ENCODE data around the gene SPOP. TPM values are rescaled to one million over a fixed set of nuclear protein-coding genes. Genes with fewer than 3 reads are reported as not detected.

SPOP gene
- total RNA-seq, 4 donors from 2014 or later, result 18.1 to 67.5 (median 36.5) TPM

GRCh38 chr17:49576088-49576916, 101.6 kb downstream of the SPOP start:
- WGBS, 2 donors, result 0 to 1% methylated on average over 4 to 18 of the region's 68 CpGs
- peaks cover 25 to 59% (median 28%) of the 10 kb centered on the region in 3 donors for H3K4me1 ChIP-seq
- peaks cover 0 to 45% (median 0%) of the 10 kb centered on the region in 4 donors for H3K27me3 ChIP-seq
- peak overlapping the region; percentile 45 to 78 (median 60) for H3K4me3 ChIP-seq
- intact Hi-C loops (cut with DNase I), result loop anchor here (10.0 kb wide), 2 partner anchors 198 to 418 kb away; partner anchors contain the start of gene DLX3
- peak overlapping the region; percentile 64 to 90 (median 80) for H3K27ac ChIP-seq
- DNase-seq, result no peak
- no peaks in the 10 kb centered on the region for H3K36me3 ChIP-seq
- H3K9me3 ChIP-seq, result no peaks in the 10 kb centered on the region
- TF ChIP-seq CTCF (IDR thresholded peaks at IDR 0.05) (no peak), POLR2A (IDR thresholded peaks at IDR 0.05) (no peak)

- Histone ChIP-seq H3K4me1 (peaks cover 25 to 59% (median 28%) of the 10 kb centered on the region in 3 donors), H3K36me3 (no peaks in the 10 kb centered on the region), H3K4me3 (peak within 1 kb of the TSS; percentile 45 to 78 (median 60)), H3K27ac (peak within 1 kb of the TSS; percentile 64 to 90 (median 80)), H3K27me3 (peaks cover 0 to 45% (median 0%) of the 10 kb centered on the region in 4 donors), H3K9me3 (no peaks in the 10 kb centered on the region)
- peak in 4 of 6 experiments; percentile 79 to 89 (median 86) for TF ChIP-seq CTCF (IDR thresholded peaks at IDR 0.05)
- peak in 1 of 4 donors; percentile 21 for TF ChIP-seq POLR2A (IDR thresholded peaks at IDR 0.05)
- WGBS, 2 donors, result 0% methylated on average over 7 of the region's 55 CpGs; no CpG with 5 or more reads in 1 of the 2 donors
- DNase-seq, result no peak
- intact Hi-C loops (cut with DNase I), result loop anchor here (10.0 kb wide), 2 partner anchors 199 to 419 kb away; partner anchors contain the start of gene DLX3
These were observed 102.2 kb downstream of the SPOP start, which contains the start of gene NXPH3 for GRCh38 chr17:49575679-49576087. NXPH3 (plus strand) TSS chr17:49575871; CDS start chr17:49576220, 349 bp downstream.

GRCh38 chr17:49574945-49575678, 102.8 kb downstream of the SPOP start:
- Histone ChIP-seq H3K27ac (peak overlapping the region; percentile 64 to 90 (median 78)), H3K36me3 (no peaks in the 10 kb centered on the region), H3K4me3 (peak overlapping the region; percentile 45 to 78 (median 60)), H3K27me3 (peaks cover 0 to 51% (median 0%) of the 10 kb centered on the region in 4 donors), H3K9me3 (no peaks in the 10 kb centered on the region), H3K4me1 (peaks cover 29 to 59% (median 31%) of the 10 kb centered on the region in 3 donors)
- 8% methylated on average over 9 to 15 of the region's 29 CpGs for WGBS, 2 donors
- TF ChIP-seq CTCF (IDR thresholded peaks at IDR 0.05), result no peak
- TF ChIP-seq POLR2A (IDR thresholded peaks at IDR 0.05), result no peak
- DNase-seq, result no peak
- intact Hi-C loops (cut with DNase I), result loop anchor here (5.0 to 10.0 kb wide), 3 partner anchors 200 to 420 kb away; partner anchors contain the start of gene DLX3

- Histone ChIP-seq H3K4me3 (no peak overlapping the region), H3K27ac (peak overlapping the region in 3 of 4 donors; percentile 71 to 90 (median 84))
- 66 to 75% methylated on average over 4 to 7 of the region's 13 CpGs for WGBS, 2 donors
These were observed 103.5 kb downstream of the SPOP start for GRCh38 chr17:49574323-49574781.

More at GRCh38 chr17:49574323-49574781, 103.5 kb downstream of the SPOP start:
- H3K9me3 ChIP-seq, result no peaks in the 10 kb centered on the region
- no peak for DNase-seq
- TF ChIP-seq CTCF (IDR thresholded peaks at IDR 0.05) (no peak), POLR2A (IDR thresholded peaks at IDR 0.05) (no peak)
- H3K27me3 ChIP-seq, result peaks cover 0 to 51% (median 0%) of the 10 kb centered on the region in 4 donors
- H3K4me1 ChIP-seq, result peaks cover 31 to 62% (median 33%) of the 10 kb centered on the region in 3 donors
- intact Hi-C loops (cut with DNase I), result loop anchor here (5.0 to 10.0 kb wide), 3 partner anchors 200 to 420 kb away; partner anchors contain the start of gene DLX3
- no peaks in the 10 kb centered on the region for H3K36me3 ChIP-seq
